ENCODE results near the gene HK2.
"Not testable (repeated sequence)": the region's sequence is repeated elsewhere in the genome, so short reads cannot be mapped to it uniquely, and the experiment has no call there.

HK2 gene

GRCh38 chr2:74833418-74834233 is at the start of gene HK2:
HK2 (plus strand) TSS chr2:74834127; CDS start chr2:74834581, 454 bp downstream.
- no peak for DNase-seq (ENCODE audit: low read depth)

- DNase-seq (ENCODE audit: low read depth), result no peak
These were observed 44.7 kb upstream of the HK2 start for GRCh38 chr2:74789271-74789670.

- no peak for DNase-seq (ENCODE audit: low read depth)
These were observed 41.6 kb upstream of the HK2 start for GRCh38 chr2:74792282-74792681.

GRCh38 chr2:74794878-74795277 is 39.0 kb upstream of the HK2 start:
- DNase-seq (ENCODE audit: low read depth), result not testable (repeated sequence)

- DNase-seq (ENCODE audit: low read depth), result no peak
These were observed 27.5 kb upstream of the HK2 start for GRCh38 chr2:74806355-74806839.

GRCh38 chr2:74806920-74807319 is 27.0 kb upstream of the HK2 start:
- DNase-seq (ENCODE audit: low read depth), result no peak

GRCh38 chr2:74812787-74813590 is 20.9 kb upstream of the HK2 start:
- no peak for DNase-seq (ENCODE audit: low read depth)

GRCh38 chr2:74814102-74814501 is 19.8 kb upstream of the HK2 start:
- no peak for DNase-seq (ENCODE audit: low read depth)

GRCh38 chr2:74815941-74816340 is 18.0 kb upstream of the HK2 start:
- no peak for DNase-seq (ENCODE audit: low read depth)

- DNase-seq (ENCODE audit: low read depth), result no peak
These were observed 17.2 kb upstream of the HK2 start for GRCh38 chr2:74816540-74817303.

- DNase-seq (ENCODE audit: low read depth), result no peak
These were observed 16.6 kb upstream of the HK2 start for GRCh38 chr2:74817304-74817675.

GRCh38 chr2:74819702-74820101 is 14.2 kb upstream of the HK2 start:
- no peak for DNase-seq (ENCODE audit: low read depth)

GRCh38 chr2:74821177-74822126 is 12.5 kb upstream of the HK2 start:
- DNase-seq (ENCODE audit: low read depth), result no peak

GRCh38 chr2:74822771-74823566 is 11.0 kb upstream of the HK2 start:
- DNase-seq (ENCODE audit: low read depth), result no peak

- no peak for DNase-seq (ENCODE audit: low read depth)
These were observed 9.2 kb upstream of the HK2 start for GRCh38 chr2:74824679-74825078.

GRCh38 chr2:74828543-74828942 is 5.4 kb upstream of the HK2 start:
- no peak for DNase-seq (ENCODE audit: low read depth)

GRCh38 chr2:74831693-74832530 is 2.0 kb upstream of the HK2 start:
- no peak for DNase-seq (ENCODE audit: low read depth)

- not testable (repeated sequence) for DNase-seq (ENCODE audit: low read depth)
These were observed 386 bp downstream of the HK2 start for GRCh38 chr2:74834234-74834791.
